CD14-positive monocyte (primary cell): ENCODE measurements around the gene NRGN. TPM values are rescaled to one million over a fixed set of nuclear protein-coding genes. Genes with fewer than 3 reads are reported as not detected.

Experiments
- DNase-seq, 3 donors: peaks; one replicate each; pipeline ENCODE4 v3.0.0-alpha.2; 2011 to 2022
- H2AFZ ChIP-seq: 2 replicates; pipeline ENCODE4 v1.6.0; 2012; ENCODE audit warnings: mild to moderate bottlenecking, low read depth, low read length, inconsistent platforms; ENCODE audit not compliant: insufficient read depth, poor library complexity, severe bottlenecking
- H3K27ac ChIP-seq, 2 donors: 1 replicate in 1 of 2; 2 replicates in 1 of 2; pipeline ENCODE4 v1.5.1; 2012 to 2013; ENCODE audit warnings: low read length in 2 of 2, control low read depth in 1 of 2, inconsistent platforms in 1 of 2, low read depth in 1 of 2, mild to moderate bottlenecking in 1 of 2
- H3K27me3 ChIP-seq, 2 donors: one replicate each; pipeline versions ENCODE4 v1.6.0 to v1.6.1; 2011 to 2013; ENCODE audit warnings: low read length in 2 of 2; ENCODE audit not compliant: control insufficient read depth in 2 of 2, insufficient read depth in 2 of 2
- H3K36me3 ChIP-seq, 2 donors: replicated peaks in 1 of 2; 1 replicate in 1 of 2; 2 replicates in 1 of 2; pipeline versions ENCODE4 v1.5.1 to v1.6.1; 2012 to 2013; ENCODE audit warnings: low read length in 2 of 2, control low read depth in 1 of 2, inconsistent platforms in 1 of 2, mild to moderate bottlenecking in 1 of 2; ENCODE audit not compliant: insufficient read depth in 2 of 2, control insufficient read depth in 1 of 2
- H3K4me1 ChIP-seq, 2 donors: 1 replicate in 1 of 2; 2 replicates in 1 of 2; pipeline versions ENCODE4 v1.5.1 to v1.6.1; 2012 to 2013; ENCODE audit warnings: low read length in 2 of 2, control low read depth in 1 of 2, inconsistent platforms in 1 of 2, mild to moderate bottlenecking in 1 of 2, moderate library complexity in 1 of 2; ENCODE audit not compliant: insufficient read depth in 2 of 2, control insufficient read depth in 1 of 2
- H3K4me2 ChIP-seq: replicated peaks from 2 replicates; pipeline ENCODE3; 2012; ENCODE audit warnings: low read length, moderate library complexity, mild to moderate bottlenecking; ENCODE audit not compliant: poor library complexity, severe bottlenecking; ENCODE audit errors: extremely low read depth
- H3K4me3 ChIP-seq, 3 experiments: fragments of 200-600 bp in 1 of 3; sonication (generic) in 1 of 3; replicated peaks in 1 of 3; 1 replicate in 2 of 3; 2 replicates in 1 of 3; pipeline ENCODE4 v1.5.1; 2011 to 2013; ENCODE audit warnings: low read length in 3 of 3, mild to moderate bottlenecking in 3 of 3, control low read depth in 2 of 3, low read depth in 2 of 3, inconsistent platforms in 1 of 3, moderate library complexity in 1 of 3
- H3K79me2 ChIP-seq: 2 replicates; pipeline ENCODE4 v1.6.0; 2012; ENCODE audit warnings: mild to moderate bottlenecking, control low read depth, inconsistent platforms, low read length, moderate library complexity; ENCODE audit not compliant: insufficient read depth
- H3K9ac ChIP-seq: 2 replicates; pipeline ENCODE4 v1.6.0; 2017; ENCODE audit warnings: low read length, mild to moderate bottlenecking; ENCODE audit not compliant: insufficient read depth, poor library complexity, severe bottlenecking
- H3K9me3 ChIP-seq, 2 donors: replicated peaks in 1 of 2; 1 replicate in 1 of 2; 2 replicates in 1 of 2; pipeline versions ENCODE4 v1.5.1 to v1.6.1; 2012 to 2013; ENCODE audit warnings: low read length in 2 of 2, control low read depth in 1 of 2; ENCODE audit not compliant: control insufficient read depth in 1 of 2, insufficient read depth in 1 of 2
- H4K20me1 ChIP-seq: 2 replicates; pipeline ENCODE4 v1.6.0; 2012; ENCODE audit warnings: mild to moderate bottlenecking, low read length, control low read depth, moderate library complexity; ENCODE audit not compliant: insufficient read depth
- H3K27ac Mint-ChIP-seq, 7 donors: one replicate each; pipeline ENCODE4 v1.8.0; 2020; ENCODE audit warnings: mild to moderate bottlenecking in 7 of 7, mixed read lengths in 7 of 7, moderate library complexity in 6 of 7, inconsistent platforms in 2 of 7
- H3K27me3 Mint-ChIP-seq, 3 donors: one replicate each; pipeline ENCODE4 v1.8.0; 2021 to 2022; ENCODE audit warnings: low read depth in 3 of 3, mild to moderate bottlenecking in 3 of 3, mixed read lengths in 3 of 3, moderate library complexity in 3 of 3, inconsistent platforms in 1 of 3
- H3K36me3 Mint-ChIP-seq, 2 donors: one replicate each; pipeline ENCODE4 v1.8.0; 2020; ENCODE audit warnings: mixed read lengths in 2 of 2, inconsistent platforms in 1 of 2, mild to moderate bottlenecking in 1 of 2
- H3K4me1 Mint-ChIP-seq: one replicate; pipeline ENCODE4 v1.8.0; 2020; ENCODE audit warnings: mild to moderate bottlenecking, mixed read lengths
- H3K4me3 Mint-ChIP-seq, 2 donors: one replicate each; pipeline ENCODE4 v1.8.0; 2020; ENCODE audit warnings: mild to moderate bottlenecking in 2 of 2, mixed read lengths in 2 of 2, moderate library complexity in 1 of 2
- H3K9me3 Mint-ChIP-seq, 7 donors: one replicate each; pipeline ENCODE4 v1.8.0; 2020 to 2022; ENCODE audit warnings: mixed read lengths in 7 of 7, mild to moderate bottlenecking in 6 of 7, moderate library complexity in 6 of 7, inconsistent platforms in 2 of 7
- WGBS: methylation state at CpG from one replicate; pipeline ENCODE4 v1.1.5; 2013; ENCODE audit warnings: missing lambda C conversion rate; ENCODE audit not compliant: insufficient coverage; 5-methylcytosine and 5-hydroxymethylcytosine counted together
- intact Hi-C, 2 donors: fragments of 100-400 bp; cut with micrococcal nuclease; formaldehyde crosslinking; loops; one replicate each; pipeline versions ENCODE4 v1.15.0 to v1.15.1; 2023
- polyA plus RNA-seq, 3 donors: library from polyadenylated mRNA; depleted of rRNA in 1 of 3; unstranded in 2 of 3; stranded (reverse) in 1 of 3; fragments of 300-500 nt in 2 of 3; fragments of >200 nt in 1 of 3; fragmentation: Illumina TruSeq in 2 of 3; gene quantifications; 1 replicate in 2 of 3; 2 replicates in 1 of 3; pipeline ENCODE4 v1.2.3, GENCODE V29; 2012 to 2021
- TF ChIP-seq, protein P1 (sequence below): fragments of 200-600 bp; IDR thresholded peaks from one replicate; pipeline ENCODE4 v1.8.0; 2022; ENCODE audit warnings: antibody characterized with exemption, mild to moderate bottlenecking

Gene NRGN
- polyA plus RNA-seq, 3 donors: 17.2 to 125 (median 19.2) TPM

DNA sequence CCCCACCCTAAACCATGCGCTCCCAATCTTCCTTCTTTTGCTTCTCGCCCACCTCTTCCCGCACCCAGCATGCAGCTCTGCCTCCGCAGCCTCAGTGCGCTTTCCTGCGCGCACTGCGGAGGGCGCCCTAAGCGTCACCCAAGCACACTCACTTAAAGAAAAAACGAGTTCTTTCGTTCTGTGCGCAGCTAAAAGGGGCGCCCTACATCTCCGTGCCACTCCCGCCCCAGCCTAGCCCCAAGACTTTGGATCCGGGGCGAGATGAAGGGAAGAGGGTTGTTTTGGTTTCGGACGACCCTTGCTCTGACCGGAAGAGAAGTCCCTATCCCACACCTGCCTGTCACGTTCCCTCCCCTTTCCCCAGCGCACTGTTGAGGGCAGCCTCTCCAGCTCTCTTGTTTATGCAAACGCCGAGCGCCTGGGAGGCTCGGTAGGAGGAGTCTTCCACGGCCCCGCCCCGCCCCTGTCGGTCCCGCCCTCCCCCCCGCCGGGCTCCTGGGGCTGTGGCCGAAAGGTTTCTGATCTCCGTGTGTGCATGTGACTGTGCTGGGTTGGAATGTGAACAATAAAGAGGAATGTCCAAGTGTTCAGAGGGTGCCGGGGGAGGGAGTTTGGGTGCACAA, 7.0 kb downstream of the NRGN start:
- WGBS: 2% methylated on average over 19 of the region's 37 CpGs
- peak overlapping the region; percentile 91 for H2AFZ ChIP-seq
- intact Hi-C loops: no loop called here
- H3K4me3 ChIP-seq: peak overlapping the region; percentile 41 to 91 (median 65)
- Mint-ChIP-seq H3K4me3 (peak overlapping the region; percentile 98 to 99), H3K27me3 (peaks cover 9 to 14% (median 10%) of the 10 kb centered on the region in 3 donors), H3K36me3 (peaks cover 17 to 25% of the 10 kb centered on the region in 2 donors), H3K27ac (peak overlapping the region; percentile 79 to 93 (median 89)), H3K9me3 (peaks cover 0 to 3% (median 0%) of the 10 kb centered on the region in 7 donors), H3K4me1 (peaks cover 66% of the 10 kb centered on the region)
- H3K36me3 ChIP-seq: peaks cover 13 to 21% of the 10 kb centered on the region in 2 donors
- H3K4me1 ChIP-seq: peaks cover 60 to 75% of the 10 kb centered on the region in 2 donors
- DNase-seq: peak; percentile 47 to 53 (median 49)
- peaks cover 45% of the 10 kb centered on the region for H4K20me1 ChIP-seq
- peak overlapping the region; percentile 52 for H3K9ac ChIP-seq
- H3K27me3 ChIP-seq: no peaks in the 10 kb centered on the region
- TF ChIP-seq, protein P1, sequence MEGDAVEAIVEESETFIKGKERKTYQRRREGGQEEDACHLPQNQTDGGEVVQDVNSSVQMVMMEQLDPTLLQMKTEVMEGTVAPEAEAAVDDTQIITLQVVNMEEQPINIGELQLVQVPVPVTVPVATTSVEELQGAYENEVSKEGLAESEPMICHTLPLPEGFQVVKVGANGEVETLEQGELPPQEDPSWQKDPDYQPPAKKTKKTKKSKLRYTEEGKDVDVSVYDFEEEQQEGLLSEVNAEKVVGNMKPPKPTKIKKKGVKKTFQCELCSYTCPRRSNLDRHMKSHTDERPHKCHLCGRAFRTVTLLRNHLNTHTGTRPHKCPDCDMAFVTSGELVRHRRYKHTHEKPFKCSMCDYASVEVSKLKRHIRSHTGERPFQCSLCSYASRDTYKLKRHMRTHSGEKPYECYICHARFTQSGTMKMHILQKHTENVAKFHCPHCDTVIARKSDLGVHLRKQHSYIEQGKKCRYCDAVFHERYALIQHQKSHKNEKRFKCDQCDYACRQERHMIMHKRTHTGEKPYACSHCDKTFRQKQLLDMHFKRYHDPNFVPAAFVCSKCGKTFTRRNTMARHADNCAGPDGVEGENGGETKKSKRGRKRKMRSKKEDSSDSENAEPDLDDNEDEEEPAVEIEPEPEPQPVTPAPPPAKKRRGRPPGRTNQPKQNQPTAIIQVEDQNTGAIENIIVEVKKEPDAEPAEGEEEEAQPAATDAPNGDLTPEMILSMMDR: peak; percentile 57
- H3K9me3 ChIP-seq: no peaks in the 10 kb centered on the region
- H3K27ac ChIP-seq: peak overlapping the region; percentile 55 to 80
- peak overlapping the region; percentile 95 for H3K4me2 ChIP-seq
- peaks cover 31% of the 10 kb centered on the region for H3K79me2 ChIP-seq

DNA sequence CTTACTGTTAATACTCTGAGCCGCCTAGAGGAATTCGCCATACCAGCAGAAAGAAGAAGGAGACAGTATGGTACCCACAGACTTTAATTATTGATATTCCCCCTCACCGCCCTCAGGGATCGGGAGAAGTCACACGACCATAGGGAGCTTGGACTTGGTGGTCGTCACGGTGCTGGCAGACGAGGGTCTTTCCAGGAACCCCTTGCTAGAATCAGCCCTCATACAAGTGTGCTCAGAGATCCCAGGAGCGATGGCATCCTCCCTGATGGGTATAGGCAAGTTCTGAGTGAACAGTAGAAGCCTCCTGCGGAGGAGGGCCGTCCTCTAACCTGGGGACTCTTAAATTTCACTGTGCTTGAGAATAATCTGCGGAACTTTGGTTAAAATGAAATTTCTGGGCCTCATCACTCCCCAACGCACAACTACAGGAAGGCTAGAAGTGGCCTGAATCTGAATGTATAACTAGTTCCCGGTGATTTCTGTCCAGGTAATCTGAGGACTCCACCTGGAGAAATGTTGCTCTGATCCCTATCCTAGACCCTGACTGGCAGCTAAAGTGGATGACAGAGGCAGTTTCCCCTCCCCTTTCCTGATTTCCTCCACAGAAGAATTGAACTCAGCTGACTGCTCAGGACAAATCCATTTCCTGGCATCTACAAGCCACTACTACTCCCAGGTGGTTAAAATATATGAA, 7.8 kb downstream of the NRGN start:
- peaks cover 0 to 3% (median 0%) of the 10 kb centered on the region in 7 donors for H3K9me3 Mint-ChIP-seq
- no peaks in the 10 kb centered on the region for H3K9me3 ChIP-seq
- peak overlapping the region; percentile 98 to 99 for H3K4me3 Mint-ChIP-seq
- H3K9ac ChIP-seq: no peak overlapping the region
- peaks cover 17 to 23% of the 10 kb centered on the region in 2 donors for H3K36me3 Mint-ChIP-seq
- peaks cover 13 to 21% of the 10 kb centered on the region in 2 donors for H3K36me3 ChIP-seq
- H2AFZ ChIP-seq: peak overlapping the region; percentile 91
- H3K27ac Mint-ChIP-seq: peak overlapping the region in 2 of 7 donors; percentile 31 to 60
- no peak overlapping the region for H3K27ac ChIP-seq
- peaks cover 60 to 75% of the 10 kb centered on the region in 2 donors for H3K4me1 ChIP-seq
- peak overlapping the region in 1 of 3 experiments; percentile 91 for H3K4me3 ChIP-seq
- DNase-seq: no peak
- peaks cover 63% of the 10 kb centered on the region for H3K4me1 Mint-ChIP-seq
- H3K27me3 ChIP-seq: no peaks in the 10 kb centered on the region
- H3K27me3 Mint-ChIP-seq: peaks cover 10 to 15% (median 14%) of the 10 kb centered on the region in 3 donors
- peaks cover 24% of the 10 kb centered on the region for H3K79me2 ChIP-seq
- TF ChIP-seq, protein P1: no peak
- H3K4me2 ChIP-seq: peak overlapping the region; percentile 95
- peaks cover 37% of the 10 kb centered on the region for H4K20me1 ChIP-seq
- 88% methylated on average over 9 of the region's 14 CpGs for WGBS
- intact Hi-C loops: no loop called here
